GM19397 (cell line): ENCODE measurements around the gene THAP8.

Source experiments
- ATAC-seq: cut with Tn5 transposase; IDR thresholded peaks from one replicate; pipeline ENCODE4 v1.9.1; 2021; ENCODE audit warnings: mild to moderate bottlenecking, moderate library complexity; ENCODE audit not compliant: unreplicated experiment

The THAP8 gene

GRCh38 chr19:36030264-36031148 is 23.6 kb downstream of the THAP8 start:
- no peak for ATAC-seq

GRCh38 chr19:36028313-36029041 is 25.6 kb downstream of the THAP8 start:
- no peak for ATAC-seq

GRCh38 chr19:36027696-36028095 is 26.4 kb downstream of the THAP8 start:
- ATAC-seq = no peak

GRCh38 chr19:36026091-36026876 is 27.8 kb downstream of the THAP8 start:
- ATAC-seq = no peak

- ATAC-seq = no peak
These were observed 28.5 kb downstream of the THAP8 start for GRCh38 chr19:36025541-36025940.

GRCh38 chr19:36023432-36023831 is 30.7 kb downstream of the THAP8 start:
- no peak for ATAC-seq

GRCh38 chr19:36019061-36019670 is 34.9 kb downstream of the THAP8 start:
- no peak for ATAC-seq

- peak; percentile 97 for ATAC-seq
These were observed 39.8 kb downstream of the THAP8 start, which contains the start of gene ALKBH6 for GRCh38 chr19:36014012-36014924. Gene ALKBH6 (minus strand): TSS chr19:36014213. CDS start chr19:36013397, 816 bp downstream.

- no peak for ATAC-seq
These were observed 40.6 kb downstream of the THAP8 start for GRCh38 chr19:36013280-36014011.

- no peak for ATAC-seq
These were observed 43.7 kb downstream of the THAP8 start for GRCh38 chr19:36010402-36010801.

- no peak for ATAC-seq
These were observed 44.3 kb downstream of the THAP8 start for GRCh38 chr19:36009633-36010379.

- ATAC-seq = no peak
These were observed 44.9 kb downstream of the THAP8 start for GRCh38 chr19:36009220-36009619.

GRCh38 chr19:36008336-36008978 is 45.6 kb downstream of the THAP8 start, which contains the start of gene SYNE4:
Gene SYNE4 (minus strand): TSS chr19:36008813. CDS start chr19:36008681, 132 bp downstream.
- no peak for ATAC-seq

GRCh38 chr19:36006955-36007354 is 47.1 kb downstream of the THAP8 start:
- ATAC-seq = no peak

- no peak for ATAC-seq
These were observed 50.8 kb downstream of the THAP8 start for GRCh38 chr19:36003284-36003683.

GRCh38 chr19:36001605-36002004 is 52.5 kb downstream of the THAP8 start:
- ATAC-seq = no peak

GRCh38 chr19:35996777-35997176 is 57.3 kb downstream of the THAP8 start:
- ATAC-seq = no peak
